K562 (cell line): ENCODE results near the gene KCNG4.

Source experiments
- CHD2 ChIP-seq: IDR thresholded peaks from 2 replicates; pipeline ENCODE4 v1.6.1; 2011; ENCODE audit warnings: low read depth, low read length
- EP300 ChIP-seq: IDR thresholded peaks from 2 replicates; pipeline ENCODE4 v1.6.1; 2012; ENCODE audit warnings: low read length, improper control_type of control experiment
- NFYB ChIP-seq: IDR thresholded peaks from 2 replicates; pipeline ENCODE4 v1.6.1; 2011; ENCODE audit warnings: mild to moderate bottlenecking, moderate library complexity; ENCODE audit not compliant: insufficient read length; ENCODE audit errors: extremely low read depth
- NR3C1 ChIP-seq: sonication (generic); formaldehyde crosslinking; IDR thresholded peaks from 2 replicates; pipeline ENCODE4 v1.8.1; 2022; ENCODE audit warnings: missing genetic modification reagents
- RBBP5 ChIP-seq: fragments of 200-600 bp; sonication (generic); IDR thresholded peaks from 2 replicates; pipeline ENCODE4 v1.6.1; 2012; ENCODE audit warnings: borderline replicate concordance, mild to moderate bottlenecking, low read length, control low read depth, inconsistent platforms; ENCODE audit not compliant: insufficient read depth, poor library complexity, severe bottlenecking
- TF ChIP-seq, protein P1 (sequence below), 3 experiments: IDR thresholded peaks in 2 of 3; conservative IDR thresholded peaks in 1 of 3; 2 replicates each; pipeline ENCODE4 v1.5.1; 2011 to 2012; ENCODE audit warnings: low read length in 3 of 3, mild to moderate bottlenecking in 3 of 3, control low read depth in 2 of 3, improper control_type of control experiment in 1 of 3, inconsistent platforms in 1 of 3, low read depth in 1 of 3, mixed read lengths in 1 of 3, moderate library complexity in 1 of 3; ENCODE audit not compliant: insufficient read depth in 2 of 3
- TF ChIP-seq, protein P2 (sequence below): sonication (generic); formaldehyde crosslinking; IDR thresholded peaks from 2 replicates; pipeline ENCODE4 v1.8.0; 2022; ENCODE audit warnings: mild to moderate bottlenecking, missing genetic modification reagents
- TF ChIP-seq, protein P3 (sequence below): fragments of 450-650 bp; formaldehyde crosslinking; IDR thresholded peaks from 2 replicates; pipeline ENCODE4 v1.4.0; 2020; ENCODE audit warnings: mild to moderate bottlenecking, moderate library complexity

DNA sequence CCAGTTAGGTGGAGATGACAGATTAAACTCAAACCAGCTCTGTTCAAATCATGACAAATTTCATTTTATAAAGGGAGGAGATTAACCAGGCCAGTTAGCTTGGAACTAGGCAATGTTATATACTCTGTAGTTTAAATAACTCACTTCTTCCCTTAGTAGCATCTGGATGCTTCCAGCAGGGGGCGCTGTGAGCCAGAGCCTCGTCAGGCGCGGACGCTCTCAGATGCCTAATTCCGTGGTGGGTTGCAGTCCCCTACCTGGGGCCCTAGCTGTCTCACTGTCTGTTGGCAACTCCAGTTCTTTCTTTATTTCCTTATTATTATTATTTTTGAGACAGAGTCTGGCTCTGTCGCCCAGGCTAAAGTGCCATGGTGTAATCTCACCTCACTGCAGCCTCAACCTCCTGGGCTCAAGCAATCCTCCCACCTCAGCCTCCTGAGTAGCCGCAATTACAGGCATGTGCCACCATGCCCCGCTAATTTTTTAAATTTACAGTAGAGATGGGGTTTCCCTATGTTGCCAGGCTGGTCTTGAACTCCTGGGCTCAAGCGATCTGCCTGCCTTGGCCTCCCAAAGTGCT is 37.5 kb upstream of the KCNG4 start:
- TF ChIP-seq, protein P1, sequence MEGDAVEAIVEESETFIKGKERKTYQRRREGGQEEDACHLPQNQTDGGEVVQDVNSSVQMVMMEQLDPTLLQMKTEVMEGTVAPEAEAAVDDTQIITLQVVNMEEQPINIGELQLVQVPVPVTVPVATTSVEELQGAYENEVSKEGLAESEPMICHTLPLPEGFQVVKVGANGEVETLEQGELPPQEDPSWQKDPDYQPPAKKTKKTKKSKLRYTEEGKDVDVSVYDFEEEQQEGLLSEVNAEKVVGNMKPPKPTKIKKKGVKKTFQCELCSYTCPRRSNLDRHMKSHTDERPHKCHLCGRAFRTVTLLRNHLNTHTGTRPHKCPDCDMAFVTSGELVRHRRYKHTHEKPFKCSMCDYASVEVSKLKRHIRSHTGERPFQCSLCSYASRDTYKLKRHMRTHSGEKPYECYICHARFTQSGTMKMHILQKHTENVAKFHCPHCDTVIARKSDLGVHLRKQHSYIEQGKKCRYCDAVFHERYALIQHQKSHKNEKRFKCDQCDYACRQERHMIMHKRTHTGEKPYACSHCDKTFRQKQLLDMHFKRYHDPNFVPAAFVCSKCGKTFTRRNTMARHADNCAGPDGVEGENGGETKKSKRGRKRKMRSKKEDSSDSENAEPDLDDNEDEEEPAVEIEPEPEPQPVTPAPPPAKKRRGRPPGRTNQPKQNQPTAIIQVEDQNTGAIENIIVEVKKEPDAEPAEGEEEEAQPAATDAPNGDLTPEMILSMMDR (IDR thresholded peaks at IDR 0.05 in 2 of 3, conservative IDR thresholded peaks at IDR 0.05 in 1 of 3; ENCODE audit: insufficient read depth in 2 of 3, low read depth in 1 of 3, low read length in 3 of 3) = peak; percentile 88 to 94 (median 90)
- TF ChIP-seq EP300 = no peak
- TF ChIP-seq, protein P2, sequence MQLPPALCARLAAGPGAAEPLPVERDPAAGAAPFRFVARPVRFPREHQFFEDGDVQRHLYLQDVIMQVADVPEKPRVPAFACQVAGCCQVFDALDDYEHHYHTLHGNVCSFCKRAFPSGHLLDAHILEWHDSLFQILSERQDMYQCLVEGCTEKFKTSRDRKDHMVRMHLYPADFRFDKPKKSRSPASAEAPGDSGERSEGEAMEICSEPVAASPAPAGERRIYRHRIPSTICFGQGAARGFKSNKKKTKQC (CRISPR knock-in tag) = no peak
- TF ChIP-seq NFYB = no peak
- TF ChIP-seq, protein P3, sequence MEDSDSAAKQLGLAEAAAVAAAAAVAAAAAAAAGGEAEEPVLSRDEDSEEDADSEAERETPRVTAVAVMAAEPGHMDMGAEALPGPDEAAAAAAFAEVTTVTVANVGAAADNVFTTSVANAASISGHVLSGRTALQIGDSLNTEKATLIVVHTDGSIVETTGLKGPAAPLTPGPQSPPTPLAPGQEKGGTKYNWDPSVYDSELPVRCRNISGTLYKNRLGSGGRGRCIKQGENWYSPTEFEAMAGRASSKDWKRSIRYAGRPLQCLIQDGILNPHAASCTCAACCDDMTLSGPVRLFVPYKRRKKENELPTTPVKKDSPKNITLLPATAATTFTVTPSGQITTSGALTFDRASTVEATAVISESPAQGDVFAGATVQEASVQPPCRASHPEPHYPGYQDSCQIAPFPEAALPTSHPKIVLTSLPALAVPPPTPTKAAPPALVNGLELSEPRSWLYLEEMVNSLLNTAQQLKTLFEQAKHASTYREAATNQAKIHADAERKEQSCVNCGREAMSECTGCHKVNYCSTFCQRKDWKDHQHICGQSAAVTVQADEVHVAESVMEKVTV (CRISPR knock-in tag) = peak; percentile 67; the same call in 1 of the 2 replicates
- no peak for TF ChIP-seq RBBP5
- TF ChIP-seq CHD2 = no peak
- no peak for TF ChIP-seq NR3C1 (CRISPR knock-in tag)
